ENCODE measurements around the gene MYH11. TPM values are rescaled to one million over a fixed set of nuclear protein-coding genes. Genes with fewer than 3 reads are reported as not detected.
"Not testable (repeated sequence)": the region's sequence is repeated elsewhere in the genome, so short reads cannot be mapped to it uniquely, and the experiment has no call there.

The MYH11 gene
- total RNA-seq, 6 experiments from 2014 or later: 1.5 to 3.9 (median 2.7) TPM

DNA sequence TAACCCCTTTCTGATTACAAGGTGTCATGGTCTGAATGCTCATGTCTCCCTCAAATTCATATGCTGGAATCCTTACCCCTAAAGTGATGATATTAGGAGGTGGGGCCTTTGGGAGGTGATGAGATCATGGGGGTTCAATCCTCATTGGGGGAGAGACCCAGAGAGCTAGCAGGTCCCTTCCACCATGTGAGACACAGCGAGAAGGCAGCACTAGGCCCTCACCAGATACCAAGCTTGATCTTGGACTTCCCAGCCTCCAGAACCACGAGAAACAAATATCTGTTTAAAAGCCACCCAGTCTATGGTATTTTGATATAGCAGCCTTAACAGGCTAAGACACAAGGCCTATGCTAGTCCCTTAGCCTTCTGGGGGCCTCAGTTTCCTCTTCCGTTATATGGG is 45.9 kb downstream of the MYH11 start:
- H3K27ac ChIP-seq: no peak overlapping the region
- H3K4me3 ChIP-seq: no peak overlapping the region
- TF ChIP-seq, protein P1, sequence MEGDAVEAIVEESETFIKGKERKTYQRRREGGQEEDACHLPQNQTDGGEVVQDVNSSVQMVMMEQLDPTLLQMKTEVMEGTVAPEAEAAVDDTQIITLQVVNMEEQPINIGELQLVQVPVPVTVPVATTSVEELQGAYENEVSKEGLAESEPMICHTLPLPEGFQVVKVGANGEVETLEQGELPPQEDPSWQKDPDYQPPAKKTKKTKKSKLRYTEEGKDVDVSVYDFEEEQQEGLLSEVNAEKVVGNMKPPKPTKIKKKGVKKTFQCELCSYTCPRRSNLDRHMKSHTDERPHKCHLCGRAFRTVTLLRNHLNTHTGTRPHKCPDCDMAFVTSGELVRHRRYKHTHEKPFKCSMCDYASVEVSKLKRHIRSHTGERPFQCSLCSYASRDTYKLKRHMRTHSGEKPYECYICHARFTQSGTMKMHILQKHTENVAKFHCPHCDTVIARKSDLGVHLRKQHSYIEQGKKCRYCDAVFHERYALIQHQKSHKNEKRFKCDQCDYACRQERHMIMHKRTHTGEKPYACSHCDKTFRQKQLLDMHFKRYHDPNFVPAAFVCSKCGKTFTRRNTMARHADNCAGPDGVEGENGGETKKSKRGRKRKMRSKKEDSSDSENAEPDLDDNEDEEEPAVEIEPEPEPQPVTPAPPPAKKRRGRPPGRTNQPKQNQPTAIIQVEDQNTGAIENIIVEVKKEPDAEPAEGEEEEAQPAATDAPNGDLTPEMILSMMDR (IDR thresholded peaks at IDR 0.05): no peak
- TF ChIP-seq POLR2A (IDR thresholded peaks at IDR 0.05): no peak
- no peak for DNase-seq
- H3K4me1 ChIP-seq: no peaks in the 10 kb centered on the region
- WGBS (ENCODE audit: insufficient coverage, low coverage, low lambda C conversion rate, missing lambda C conversion rate): no CpG with 5 or more reads among the region's 3 CpGs
- intact Hi-C loops (cut with DNase I): no loop called here
- H3K27me3 ChIP-seq: no peaks in the 10 kb centered on the region
- no peaks in the 10 kb centered on the region for H3K36me3 ChIP-seq
- H3K9me3 ChIP-seq: peaks cover 0 to 3% (median 0%) of the 10 kb centered on the region in 4 donors
- ATAC-seq: no peak

DNA sequence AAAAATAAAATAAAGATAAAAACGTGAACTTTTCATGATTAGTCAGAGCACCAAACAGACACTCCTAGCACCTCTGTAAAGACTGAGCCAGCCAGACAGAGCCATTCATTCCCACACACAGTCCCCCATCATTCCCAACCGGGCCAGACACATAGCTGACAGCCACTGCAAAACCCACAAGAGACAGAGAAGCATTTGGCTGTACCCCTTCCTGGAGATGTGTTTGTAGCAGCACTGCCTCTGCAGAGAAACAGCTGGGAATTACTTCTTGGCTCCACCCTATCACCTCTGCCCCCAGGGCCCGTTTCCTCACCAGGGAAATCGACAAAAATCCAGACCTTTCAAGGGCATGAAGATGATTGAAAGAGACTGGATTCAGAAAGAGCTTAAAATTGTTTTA is 46.4 kb downstream of the MYH11 start:
- ATAC-seq (no peak), DNase-seq (no peak)
- Histone ChIP-seq H3K27me3 (no peaks in the 10 kb centered on the region), H3K4me1 (no peaks in the 10 kb centered on the region), H3K27ac (no peak overlapping the region), H3K36me3 (no peaks in the 10 kb centered on the region), H3K9me3 (no peaks in the 10 kb centered on the region), H3K4me3 (no peak overlapping the region)
- TF ChIP-seq, protein P1 (IDR thresholded peaks at IDR 0.05): no peak
- TF ChIP-seq POLR2A (IDR thresholded peaks at IDR 0.05): no peak
- WGBS (ENCODE audit: insufficient coverage, low coverage, low lambda C conversion rate, missing lambda C conversion rate): 29% methylated on average over 4 of the region's 4 CpGs
- intact Hi-C loops (cut with DNase I): no loop called here

DNA sequence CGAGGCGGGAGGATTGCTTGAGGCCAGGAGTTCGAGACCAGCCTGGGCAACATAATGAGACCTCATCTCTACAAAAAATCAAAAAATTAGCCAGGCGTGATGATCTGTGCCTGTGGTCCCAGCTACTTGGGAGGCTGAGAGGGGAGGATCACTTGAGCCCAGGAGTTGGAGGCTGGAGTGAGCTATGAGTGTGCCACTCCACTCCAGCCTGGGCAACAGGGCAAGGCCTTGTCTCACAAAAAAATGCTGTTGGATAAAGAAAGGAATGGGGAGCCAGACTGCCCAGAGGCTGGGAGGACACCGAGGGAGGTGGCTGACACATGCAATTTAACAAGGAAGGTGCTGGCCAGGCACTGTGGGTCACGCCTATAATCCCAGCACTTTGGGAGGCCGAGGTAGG is 47.5 kb downstream of the MYH11 start:
- H3K9me3 ChIP-seq; ATAC-seq; H3K4me3 ChIP-seq; intact Hi-C loops (cut with DNase I); DNase-seq; H3K27ac ChIP-seq; H3K4me1 ChIP-seq; H3K36me3 ChIP-seq; H3K27me3 ChIP-seq: not testable (repeated sequence)
- 61% methylated on average over 7 of the region's 7 CpGs for WGBS (ENCODE audit: insufficient coverage, low coverage, low lambda C conversion rate, missing lambda C conversion rate)

DNA sequence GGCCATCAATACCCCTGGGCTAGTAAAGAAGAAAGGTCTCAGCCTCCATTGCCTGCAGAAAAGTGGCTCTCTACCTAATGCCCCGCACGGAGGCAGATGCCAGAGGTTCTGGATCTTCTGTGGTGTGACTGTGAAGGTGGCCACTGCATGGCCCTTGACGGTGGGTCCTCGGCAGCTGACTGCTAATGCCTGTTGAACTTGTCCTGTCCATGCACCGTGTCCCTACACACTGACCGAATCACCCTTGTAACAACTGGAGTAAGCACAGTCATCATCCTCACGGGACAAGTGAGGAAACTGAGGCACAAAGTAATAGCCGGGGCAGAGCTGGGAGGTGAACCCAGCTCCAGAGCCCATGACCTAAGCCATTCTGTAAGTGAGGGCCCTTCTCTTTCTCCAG is 48.8 kb downstream of the MYH11 start:
- Histone ChIP-seq H3K4me3 (no peak overlapping the region), H3K27me3 (no peaks in the 10 kb centered on the region), H3K4me1 (no peaks in the 10 kb centered on the region), H3K9me3 (no peaks in the 10 kb centered on the region), H3K36me3 (no peaks in the 10 kb centered on the region), H3K27ac (no peak overlapping the region)
- intact Hi-C loops (cut with DNase I): no loop called here
- 58% methylated on average over 5 of the region's 8 CpGs for WGBS (ENCODE audit: insufficient coverage, low coverage, low lambda C conversion rate, missing lambda C conversion rate)
- DNase-seq: no peak
- TF ChIP-seq, protein P1 (IDR thresholded peaks at IDR 0.05): no peak
- no peak for TF ChIP-seq POLR2A (IDR thresholded peaks at IDR 0.05)
- peak in 1 of 4 donors; percentile 16 for ATAC-seq

DNA sequence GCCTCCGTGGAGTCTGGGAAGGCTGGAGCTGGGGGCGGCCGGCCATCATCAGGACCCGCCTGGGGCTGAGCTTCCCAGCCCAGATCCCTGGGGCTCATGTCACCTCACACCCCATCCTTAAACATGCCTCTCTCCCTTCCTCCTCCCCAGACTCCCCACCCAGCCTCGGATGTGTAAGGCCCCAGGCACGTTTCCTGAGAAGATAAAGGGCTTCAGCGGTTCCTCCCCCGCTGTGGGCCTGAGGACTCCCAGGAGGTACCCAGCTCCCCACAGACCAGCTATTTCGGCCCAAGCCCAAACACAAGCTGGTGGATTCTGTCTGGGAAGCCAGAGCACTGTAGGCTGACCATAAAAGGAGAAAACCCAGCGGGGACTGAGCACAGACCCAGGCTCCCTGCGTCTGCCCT is 49.2 kb downstream of the MYH11 start:
- no peak overlapping the region for H3K27ac ChIP-seq
- TF ChIP-seq POLR2A (IDR thresholded peaks at IDR 0.05): no peak
- TF ChIP-seq, protein P1 (IDR thresholded peaks at IDR 0.05): no peak

More for the DNA sequence above, 49.2 kb downstream of the MYH11 start:
- DNase-seq (no peak), ATAC-seq (peak in 1 of 4 donors; percentile 36)
- Histone ChIP-seq H3K9me3 (no peaks in the 10 kb centered on the region), H3K27me3 (no peaks in the 10 kb centered on the region), H3K36me3 (no peaks in the 10 kb centered on the region), H3K4me1 (no peaks in the 10 kb centered on the region), H3K4me3 (no peak overlapping the region)
- intact Hi-C loops (cut with DNase I): no loop called here
- 38% methylated on average over 7 of the region's 11 CpGs for WGBS (ENCODE audit: insufficient coverage, low coverage, low lambda C conversion rate, missing lambda C conversion rate)
